Hepatocyte (in vitro differentiated cells): ENCODE results near the gene EAPP. TPM values are rescaled to one million over a fixed set of nuclear protein-coding genes. Genes with fewer than 3 reads are reported as not detected.
A peak's percentile ranks its signal among the peaks of the same experiment; 100 is the strongest.

Source experiments
- DNase-seq: peaks from one replicate; pipeline ENCODE4 v3.0.0-alpha.2; 2016; ENCODE audit warnings: low spot score
- H2AFZ ChIP-seq: fragments of 200-600 bp; sonication (generic); 2 replicates; pipeline ENCODE4 v1.6.0; 2016; ENCODE audit warnings: antibody characterized with exemption, mild to moderate bottlenecking
- H3K27ac ChIP-seq: fragments of 200-600 bp; sonication (generic); 2 replicates; pipeline ENCODE4 v1.5.1; 2016; ENCODE audit warnings: mild to moderate bottlenecking
- H3K27me3 ChIP-seq: fragments of 200-600 bp; sonication (generic); 2 replicates; pipeline ENCODE4 v1.6.1; 2016
- H3K36me3 ChIP-seq: fragments of 200-600 bp; sonication (generic); replicated peaks from 2 replicates; pipeline ENCODE4 v1.5.1; 2016; ENCODE audit warnings: low read depth; ENCODE audit not compliant: insufficient read depth
- H3K4me1 ChIP-seq: fragments of 200-600 bp; sonication (generic); 2 replicates; pipeline ENCODE4 v1.5.1; 2016; ENCODE audit warnings: mild to moderate bottlenecking, moderate library complexity; ENCODE audit not compliant: insufficient read depth
- H3K4me2 ChIP-seq: fragments of 200-600 bp; sonication (generic); 2 replicates; pipeline ENCODE4 v1.6.0; 2016
- H3K4me3 ChIP-seq: fragments of 200-600 bp; sonication (generic); 2 replicates; pipeline ENCODE4 v1.5.1; 2016; ENCODE audit warnings: mild to moderate bottlenecking
- H3K79me2 ChIP-seq: fragments of 200-600 bp; sonication (generic); 2 replicates; pipeline ENCODE4 v1.6.0; 2017; ENCODE audit warnings: mild to moderate bottlenecking
- H3K9me2 ChIP-seq: fragments of 200-600 bp; sonication (generic); replicated peaks from 2 replicates; pipeline ENCODE4 v1.6.0; 2017; ENCODE audit warnings: mild to moderate bottlenecking; ENCODE audit not compliant: insufficient read depth
- H3K9me3 ChIP-seq: fragments of 200-600 bp; sonication (generic); 2 replicates; pipeline ENCODE4 v1.5.1; 2016; ENCODE audit warnings: low read depth, mild to moderate bottlenecking
- H4K20me1 ChIP-seq: fragments of 200-600 bp; sonication (generic); 2 replicates; pipeline ENCODE4 v1.6.0; 2016; ENCODE audit warnings: mild to moderate bottlenecking; ENCODE audit not compliant: insufficient read depth, poor library complexity, severe bottlenecking
- CTCF ChIP-seq: fragments of 200-600 bp; sonication (generic); IDR thresholded peaks from 2 replicates; pipeline ENCODE4 v1.5.1; 2016; ENCODE audit warnings: antibody characterized with exemption, mild to moderate bottlenecking; ENCODE audit not compliant: poor library complexity
- EZH2 ChIP-seq: fragments of 200-600 bp; sonication (generic); IDR thresholded peaks from 2 replicates; pipeline ENCODE4 v1.6.1; 2016; ENCODE audit warnings: antibody characterized with exemption, mild to moderate bottlenecking, borderline replicate concordance
- EZH2phosphoT487 ChIP-seq: fragments of 200-600 bp; sonication (generic); IDR thresholded peaks from one replicate; pipeline ENCODE4 v1.6.1; 2018; ENCODE audit warnings: antibody characterized with exemption, mild to moderate bottlenecking, low read depth, moderate library complexity; ENCODE audit not compliant: unreplicated experiment, severe bottlenecking
- WGBS: methylation state at CpG from one replicate; pipeline ENCODE4 v1.1.6; 2016; ENCODE audit warnings: low lambda C conversion rate; ENCODE audit errors: missing lambda C conversion rate; 5-methylcytosine and 5-hydroxymethylcytosine counted together
- polyA plus RNA-seq: library from polyadenylated mRNA; unstranded; fragments of >200 nt; fragmentation: Nextera tagmentation; extraction: Ambion mirVana; gene quantifications from 2 replicates; pipeline ENCODE4 v1.2.1, GENCODE V29; 2016
- total RNA-seq: library from RNA; depleted of rRNA; stranded (reverse); fragments of >200 nt; gene quantifications from 2 replicates; pipeline ENCODE4 v1.2.3, GENCODE V29; 2014

Gene EAPP
- total RNA-seq (42.1 and 49.1 TPM in 2 replicates), polyA plus RNA-seq (51.8 and 56.1 TPM in 2 replicates)

- Histone ChIP-seq H4K20me1 (no peaks in the 10 kb centered on the region), H3K4me2 (peak within 1 kb of the TSS; percentile 82), H3K27ac (peak within 1 kb of the TSS; percentile 96), H3K36me3 (no peaks in the 10 kb centered on the region), H3K9me3 (no peaks in the 10 kb centered on the region), H3K9me2 (no peaks in the 10 kb centered on the region), H3K79me2 (peaks cover 39% of the 10 kb centered on the region), H3K4me1 (peaks cover 16% of the 10 kb centered on the region), H3K27me3 (no peaks in the 10 kb centered on the region), H3K4me3 (peak within 1 kb of the TSS; percentile 80), H2AFZ (peak within 1 kb of the TSS; percentile 73)
- 6% methylated on average over 51 of the region's 59 CpGs for WGBS
- TF ChIP-seq EZH2 (no peak), CTCF (no peak), EZH2phosphoT487 (no peak)
- peak; percentile 99 for DNase-seq
Measured at GRCh38 chr14:34539407-34540180, at the start of gene EAPP. TSS of gene EAPP (minus strand) at chr14:34539701. CDS start at chr14:34539628, 73 bp downstream.

- Histone ChIP-seq H3K4me3 (no peak overlapping the region), H4K20me1 (no peaks in the 10 kb centered on the region), H3K9me3 (no peaks in the 10 kb centered on the region), H3K36me3 (no peaks in the 10 kb centered on the region), H3K9me2 (no peaks in the 10 kb centered on the region), H2AFZ (no peak overlapping the region), H3K27me3 (no peaks in the 10 kb centered on the region), H3K4me2 (no peak overlapping the region), H3K27ac (no peak overlapping the region), H3K79me2 (peaks cover under 1% of the 10 kb centered on the region), H3K4me1 (no peaks in the 10 kb centered on the region)
- 83% methylated on average over 6 of the region's 6 CpGs for WGBS
- no peak for DNase-seq
- TF ChIP-seq EZH2phosphoT487 (no peak), EZH2 (no peak), CTCF (no peak)
Measured at GRCh38 chr14:34583525-34583924, 44.0 kb upstream of the EAPP start.

- 98% methylated on average over 9 of the region's 11 CpGs for WGBS
- H3K27me3 ChIP-seq, result no peaks in the 10 kb centered on the region
- DNase-seq, result no peak
- no peak for TF ChIP-seq EZH2
- TF ChIP-seq EZH2phosphoT487, result no peak
- no peak for TF ChIP-seq CTCF
- no peak overlapping the region for H2AFZ ChIP-seq
- H4K20me1 ChIP-seq, result no peaks in the 10 kb centered on the region
- H3K27ac ChIP-seq, result no peak overlapping the region
- H3K9me3 ChIP-seq, result no peaks in the 10 kb centered on the region
- no peaks in the 10 kb centered on the region for H3K4me1 ChIP-seq
- H3K36me3 ChIP-seq, result no peaks in the 10 kb centered on the region
- H3K79me2 ChIP-seq, result no peaks in the 10 kb centered on the region
- no peak overlapping the region for H3K4me2 ChIP-seq
- no peak overlapping the region for H3K4me3 ChIP-seq
- no peaks in the 10 kb centered on the region for H3K9me2 ChIP-seq
Measured at GRCh38 chr14:34582117-34582680, 42.7 kb upstream of the EAPP start.
